GM19397 (cell line): ENCODE results near the gene AFDN.
A peak's percentile ranks its signal among the peaks of the same experiment; 100 is the strongest.

Experiments used
- ATAC-seq: cut with Tn5 transposase; IDR thresholded peaks from one replicate; pipeline ENCODE4 v1.9.1; 2021; ENCODE audit warnings: mild to moderate bottlenecking, moderate library complexity; ENCODE audit not compliant: unreplicated experiment

The AFDN gene

DNA sequence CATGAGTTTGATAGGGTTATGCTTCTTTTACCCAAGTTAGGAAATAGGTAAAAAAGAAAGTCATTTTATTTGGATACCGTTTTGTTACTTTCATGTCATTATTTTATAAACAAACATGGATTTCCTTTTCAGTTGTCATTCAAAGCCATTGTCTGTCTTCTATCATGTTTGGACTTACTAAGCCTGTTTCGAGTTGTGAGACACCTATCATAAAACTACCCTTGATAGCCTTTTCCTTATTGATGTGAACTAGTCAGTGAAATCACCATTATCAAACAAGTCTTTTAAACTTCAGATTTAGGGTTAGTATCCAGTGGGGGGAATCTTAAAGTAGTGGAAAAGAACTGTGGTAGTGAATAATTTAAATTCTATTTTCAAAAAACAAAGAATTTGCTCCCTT lies 85.8 kb downstream of the AFDN start:
- no peak for ATAC-seq

GRCh38 chr6:167913699-167914098 lies 87.0 kb downstream of the AFDN start:
- ATAC-seq = no peak

GRCh38 chr6:167915139-167915538 lies 88.4 kb downstream of the AFDN start:
- ATAC-seq = no peak

DNA sequence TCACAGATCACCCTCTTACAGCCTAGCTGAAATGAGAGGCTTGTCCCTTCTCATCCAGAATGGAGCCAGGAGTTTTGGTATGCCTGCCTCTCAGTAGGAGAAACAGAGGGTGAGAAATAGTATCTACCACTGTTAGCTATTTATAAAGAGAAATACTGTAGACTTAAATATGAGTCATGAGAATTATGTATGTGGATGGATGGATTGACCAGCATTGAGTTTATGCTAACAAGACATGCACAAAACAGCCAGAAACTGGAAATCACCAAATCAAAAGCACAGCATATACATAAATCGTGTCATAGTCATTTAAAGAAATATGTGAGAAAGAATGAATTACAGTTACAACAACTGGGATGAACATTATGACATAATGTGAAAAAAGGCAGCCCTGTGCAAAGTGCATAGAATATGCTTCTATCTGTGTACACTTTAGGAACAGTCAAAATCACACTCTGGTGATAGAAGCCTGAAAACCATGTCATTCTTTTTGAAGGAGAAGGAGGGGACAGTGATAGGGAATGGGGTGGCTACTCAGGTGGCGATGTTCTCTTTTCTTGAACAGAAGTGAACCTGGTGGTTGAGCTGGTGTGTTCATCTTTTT lies 90.9 kb downstream of the AFDN start:
- ATAC-seq = no peak

DNA sequence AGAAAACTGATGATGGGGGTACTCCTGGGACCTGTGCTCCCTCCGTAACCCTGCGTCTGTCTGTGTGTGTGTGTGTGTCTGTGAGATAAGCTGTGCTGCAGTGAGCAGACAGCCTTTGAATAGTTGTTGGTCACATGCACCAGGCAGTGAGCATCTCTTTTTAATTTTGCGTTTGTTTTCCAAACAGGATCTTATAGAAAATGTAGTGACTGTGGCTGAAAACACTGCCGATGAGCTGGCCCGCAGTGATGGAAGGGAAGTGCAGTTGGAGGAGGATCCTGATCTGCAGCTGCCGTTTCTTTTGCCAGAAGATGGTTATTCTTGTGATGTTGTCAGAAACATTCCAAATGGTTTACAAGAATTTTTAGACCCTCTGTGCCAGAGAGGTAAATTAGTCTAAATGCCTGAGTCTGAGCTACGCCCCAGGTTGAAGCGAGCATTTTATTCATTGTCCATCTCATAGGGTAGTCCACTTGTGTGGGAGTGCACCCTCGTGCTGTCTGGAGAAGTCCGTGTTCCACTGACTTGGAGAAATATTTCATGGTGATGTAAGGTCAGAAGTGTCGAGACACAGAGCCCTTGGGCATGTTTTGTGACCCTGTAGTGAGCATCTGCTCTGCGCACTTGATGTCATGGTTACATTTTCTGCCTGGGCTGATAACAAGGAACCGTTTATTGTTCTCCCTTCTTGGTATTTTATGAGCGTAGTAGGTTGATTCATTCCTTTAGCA lies 92.0 kb downstream of the AFDN start:
- no peak for ATAC-seq

- no peak for ATAC-seq
Measured at GRCh38 chr6:167919349-167919748, 92.6 kb downstream of the AFDN start.

- ATAC-seq = no peak
Measured at GRCh38 chr6:167920165-167920564, 93.5 kb downstream of the AFDN start.

DNA sequence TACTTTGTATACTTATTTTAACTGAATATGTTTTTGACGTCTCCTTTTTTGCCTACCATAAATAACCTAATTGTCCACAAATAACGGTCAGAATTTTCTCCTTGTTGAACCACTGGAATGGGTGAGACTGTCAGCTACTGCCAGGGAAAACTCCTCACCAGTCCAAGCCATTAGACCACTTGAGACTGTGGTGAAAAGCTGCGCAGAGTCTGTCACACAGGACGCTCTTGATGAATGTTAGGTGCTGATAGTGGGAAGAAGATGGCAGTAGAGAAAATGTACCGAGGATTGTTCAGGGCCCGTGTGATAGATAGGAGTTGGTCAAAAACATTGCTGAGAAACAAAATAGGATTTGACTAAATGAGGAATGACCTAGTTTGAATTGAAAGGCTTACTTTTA lies 95.1 kb downstream of the AFDN start:
- ATAC-seq = no peak

- ATAC-seq = no peak
Measured at GRCh38 chr6:167925026-167925425, 98.3 kb downstream of the AFDN start.

DNA sequence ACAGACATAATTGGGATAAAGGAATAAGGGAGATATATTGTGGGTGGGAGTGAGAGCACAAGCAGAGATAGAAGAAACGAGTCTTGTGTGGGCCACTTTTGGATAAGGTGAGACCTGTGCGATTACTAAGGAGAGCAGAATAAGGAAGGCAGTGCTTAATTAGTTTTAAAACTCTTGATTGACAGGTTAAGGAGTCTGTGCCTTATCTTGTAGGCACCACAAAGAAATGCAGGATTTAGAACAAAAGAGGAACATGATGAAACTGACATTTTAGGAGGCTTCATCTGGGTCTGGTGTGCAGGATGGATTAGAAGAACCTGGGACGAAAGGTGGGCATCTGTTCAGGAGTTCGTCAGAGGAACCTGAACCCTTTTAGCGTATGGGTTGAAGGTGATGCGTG lies 100.5 kb downstream of the AFDN start:
- no peak for ATAC-seq

- no peak for ATAC-seq
Measured at GRCh38 chr6:167928111-167928510, 101.4 kb downstream of the AFDN start.

GRCh38 chr6:167930295-167930694 lies 103.6 kb downstream of the AFDN start:
- no peak for ATAC-seq

DNA sequence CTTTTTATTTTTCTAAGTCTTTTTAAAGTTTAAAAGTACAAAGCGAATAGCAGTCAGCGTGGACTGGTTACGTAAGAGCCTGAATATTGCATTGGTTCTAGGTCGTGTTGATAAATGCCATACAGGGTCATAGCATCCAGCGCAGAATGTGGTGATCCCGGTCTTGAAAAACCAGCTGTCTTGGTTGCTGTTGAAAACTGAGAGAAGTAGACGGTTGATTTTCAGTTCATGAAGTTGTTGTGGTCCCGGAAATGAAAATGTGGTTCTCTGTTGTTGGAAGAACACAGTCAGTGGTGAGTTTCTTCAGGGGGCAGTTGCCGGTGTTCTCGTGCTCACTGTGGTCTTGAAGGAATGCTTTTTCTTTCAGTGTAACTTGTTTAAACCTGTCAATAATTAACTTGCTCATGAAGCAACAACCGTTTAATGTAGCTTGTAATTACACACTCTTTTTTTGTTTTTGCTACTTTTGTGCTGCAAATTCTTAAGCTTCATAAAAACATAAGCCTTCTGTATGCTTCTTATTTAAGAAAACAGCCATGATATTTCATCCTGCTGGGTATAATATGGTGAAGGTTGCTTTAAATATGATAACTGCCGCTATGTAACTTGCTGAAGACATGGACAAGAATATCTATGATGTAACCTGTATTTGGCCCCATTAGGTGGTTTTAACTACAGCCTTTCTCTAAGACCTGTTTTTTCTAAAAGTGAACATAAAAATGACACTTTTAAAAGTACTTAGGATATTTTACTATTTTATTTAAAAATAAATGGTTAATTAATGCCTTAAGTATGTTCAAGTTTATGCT lies 106.0 kb downstream of the AFDN start:
- peak; percentile 56 for ATAC-seq

- no peak for ATAC-seq
Measured at GRCh38 chr6:167933290-167933689, 106.6 kb downstream of the AFDN start.

DNA sequence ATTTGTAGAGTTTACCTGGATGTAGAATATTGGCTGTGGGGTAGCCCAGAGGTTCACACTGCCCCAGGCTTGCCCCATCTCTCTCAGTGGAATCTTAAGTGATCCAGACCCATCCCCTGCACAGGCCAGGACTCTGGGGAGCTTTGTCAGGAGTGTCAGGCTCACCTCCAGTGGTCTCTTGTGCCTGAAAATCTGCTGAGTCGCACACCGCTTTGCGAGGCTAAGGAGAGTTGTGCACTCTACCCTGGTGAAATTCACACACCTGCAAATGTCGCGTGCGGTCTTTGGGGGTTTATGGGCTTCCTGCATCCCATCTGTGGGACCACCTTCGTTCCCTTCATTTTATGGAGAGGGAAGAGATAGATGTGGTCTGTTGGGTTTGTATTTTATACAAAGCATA lies 107.1 kb downstream of the AFDN start:
- ATAC-seq = no peak

DNA sequence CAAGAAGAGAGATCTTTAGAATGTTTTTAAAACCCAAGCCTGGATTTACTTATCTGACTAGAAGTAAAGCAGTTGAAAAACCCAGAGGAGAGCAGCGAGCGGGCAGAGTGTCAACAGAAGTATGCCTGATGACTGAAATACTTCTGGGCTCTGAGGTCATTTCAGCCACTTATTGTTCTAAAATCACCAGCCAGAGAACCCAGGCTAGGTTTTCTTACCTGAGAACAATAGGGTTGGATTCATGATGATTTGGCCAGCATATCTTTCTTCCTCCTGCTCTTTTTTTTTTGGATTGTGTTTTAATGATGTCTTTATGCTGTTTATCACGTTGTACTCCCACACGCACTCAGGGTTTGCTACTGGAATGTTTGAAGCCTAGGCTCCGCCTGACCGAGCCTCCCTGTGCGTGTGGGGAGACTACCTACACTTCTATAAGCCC lies 107.7 kb downstream of the AFDN start:
- ATAC-seq = no peak

DNA sequence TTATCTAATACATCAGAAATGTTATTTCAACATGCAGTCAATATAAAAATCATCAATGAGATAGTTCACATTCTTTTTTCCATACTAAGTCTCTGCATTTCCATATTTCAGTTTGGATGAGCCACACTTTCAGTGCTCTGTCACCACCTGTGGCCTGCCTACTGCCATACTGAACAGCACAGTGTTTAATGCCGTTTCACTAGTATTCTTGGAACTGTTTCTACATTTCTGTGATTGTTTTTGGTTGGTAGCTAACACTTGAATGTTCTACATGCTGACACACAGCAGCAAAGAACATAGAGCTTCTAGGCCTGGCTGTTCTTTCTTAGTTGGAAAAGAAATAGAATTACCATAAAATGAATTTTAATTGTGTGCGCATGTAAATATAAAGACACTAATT lies 109.3 kb downstream of the AFDN start:
- ATAC-seq = no peak

- no peak for ATAC-seq
Measured at GRCh38 chr6:167937301-167937700, 110.6 kb downstream of the AFDN start.

- ATAC-seq = no peak
Measured at GRCh38 chr6:167937948-167938911, 111.5 kb downstream of the AFDN start.

GRCh38 chr6:167941822-167942221 lies 115.1 kb downstream of the AFDN start:
- ATAC-seq = no peak

DNA sequence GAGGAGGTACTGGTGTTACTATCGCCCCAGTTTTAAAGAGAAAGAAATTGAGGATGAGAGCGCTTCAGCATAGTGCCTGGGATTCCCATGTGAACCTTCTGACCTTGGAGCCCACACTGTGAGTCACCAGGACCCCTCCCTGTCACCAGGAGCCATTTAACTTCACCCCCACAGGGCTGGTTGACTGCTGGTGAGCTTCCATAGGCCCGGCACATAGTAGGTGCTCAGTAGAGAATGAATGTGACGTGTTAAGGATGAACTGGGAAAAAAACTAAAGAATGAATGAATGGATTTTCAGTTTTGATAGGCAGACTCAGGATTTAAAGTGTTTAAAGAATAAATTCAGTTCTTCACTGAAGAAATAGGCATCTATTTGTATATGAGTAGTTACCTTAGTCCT lies 117.4 kb downstream of the AFDN start:
- ATAC-seq = no peak
